Measurements from ENCODE around the gene ABCA3.
A peak's percentile ranks its signal among the peaks of the same experiment; 100 is the strongest.

Gene ABCA3

DNA sequence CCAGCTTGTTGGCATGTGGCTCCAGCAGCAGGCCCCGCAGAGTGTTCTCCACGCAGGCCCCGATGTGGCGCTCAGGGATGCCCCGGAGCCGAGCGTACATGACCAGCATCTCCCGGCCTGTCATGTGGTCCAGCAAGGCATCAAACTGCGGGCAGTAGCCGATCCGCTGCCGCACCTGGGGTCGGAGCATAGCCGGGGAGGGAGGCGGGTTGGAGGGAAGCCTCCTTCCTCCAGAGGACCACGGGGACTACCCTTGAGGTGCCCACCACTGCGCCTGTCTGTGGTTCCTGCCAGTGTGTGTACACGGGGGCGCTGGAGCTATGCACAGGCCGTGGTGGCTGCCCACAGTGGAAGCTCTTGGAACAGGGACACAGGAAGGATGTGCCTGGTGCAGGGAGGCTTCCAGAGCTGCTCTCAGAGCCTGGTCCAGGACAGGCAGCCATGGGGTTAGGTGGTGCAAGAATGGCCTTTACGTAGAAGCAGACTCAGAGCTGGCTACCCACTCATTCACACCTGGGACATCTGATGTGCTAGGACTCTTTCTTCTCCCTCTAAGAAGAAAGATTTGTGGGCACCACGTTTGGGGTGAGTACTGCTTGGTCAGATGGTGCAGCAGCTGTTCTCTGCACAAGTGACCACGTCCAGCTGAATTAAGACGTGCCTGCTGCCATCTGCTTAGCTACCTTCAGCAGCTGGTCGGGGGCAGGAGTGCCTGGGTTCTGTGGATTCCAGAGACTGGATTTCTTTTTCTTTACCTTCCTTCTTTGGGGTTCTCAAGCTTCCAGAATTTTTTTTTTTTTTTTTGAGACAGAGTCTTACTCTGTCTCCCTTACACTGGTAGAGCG lies 61.4 kb downstream of the ABCA3 start:
- H3K27ac ChIP-seq, result no peak overlapping the region
- TF ChIP-seq ZFX (IDR thresholded peaks at IDR 0.05; ENCODE audit: borderline replicate concordance), result no peak
- TF ChIP-seq, protein P1, sequence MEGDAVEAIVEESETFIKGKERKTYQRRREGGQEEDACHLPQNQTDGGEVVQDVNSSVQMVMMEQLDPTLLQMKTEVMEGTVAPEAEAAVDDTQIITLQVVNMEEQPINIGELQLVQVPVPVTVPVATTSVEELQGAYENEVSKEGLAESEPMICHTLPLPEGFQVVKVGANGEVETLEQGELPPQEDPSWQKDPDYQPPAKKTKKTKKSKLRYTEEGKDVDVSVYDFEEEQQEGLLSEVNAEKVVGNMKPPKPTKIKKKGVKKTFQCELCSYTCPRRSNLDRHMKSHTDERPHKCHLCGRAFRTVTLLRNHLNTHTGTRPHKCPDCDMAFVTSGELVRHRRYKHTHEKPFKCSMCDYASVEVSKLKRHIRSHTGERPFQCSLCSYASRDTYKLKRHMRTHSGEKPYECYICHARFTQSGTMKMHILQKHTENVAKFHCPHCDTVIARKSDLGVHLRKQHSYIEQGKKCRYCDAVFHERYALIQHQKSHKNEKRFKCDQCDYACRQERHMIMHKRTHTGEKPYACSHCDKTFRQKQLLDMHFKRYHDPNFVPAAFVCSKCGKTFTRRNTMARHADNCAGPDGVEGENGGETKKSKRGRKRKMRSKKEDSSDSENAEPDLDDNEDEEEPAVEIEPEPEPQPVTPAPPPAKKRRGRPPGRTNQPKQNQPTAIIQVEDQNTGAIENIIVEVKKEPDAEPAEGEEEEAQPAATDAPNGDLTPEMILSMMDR (IDR thresholded peaks at IDR 0.05), result no peak

- no peak for TF ChIP-seq ZFX (IDR thresholded peaks at IDR 0.05; ENCODE audit: borderline replicate concordance)
- TF ChIP-seq, protein P1 (IDR thresholded peaks at IDR 0.05), result 0 out of 2 replicates have a peak, but pooled peaks have one; percentile 5
- no peak overlapping the region for H3K27ac ChIP-seq
These were observed 62.3 kb downstream of the ABCA3 start for GRCh38 chr16:2278272-2278608.

DNA sequence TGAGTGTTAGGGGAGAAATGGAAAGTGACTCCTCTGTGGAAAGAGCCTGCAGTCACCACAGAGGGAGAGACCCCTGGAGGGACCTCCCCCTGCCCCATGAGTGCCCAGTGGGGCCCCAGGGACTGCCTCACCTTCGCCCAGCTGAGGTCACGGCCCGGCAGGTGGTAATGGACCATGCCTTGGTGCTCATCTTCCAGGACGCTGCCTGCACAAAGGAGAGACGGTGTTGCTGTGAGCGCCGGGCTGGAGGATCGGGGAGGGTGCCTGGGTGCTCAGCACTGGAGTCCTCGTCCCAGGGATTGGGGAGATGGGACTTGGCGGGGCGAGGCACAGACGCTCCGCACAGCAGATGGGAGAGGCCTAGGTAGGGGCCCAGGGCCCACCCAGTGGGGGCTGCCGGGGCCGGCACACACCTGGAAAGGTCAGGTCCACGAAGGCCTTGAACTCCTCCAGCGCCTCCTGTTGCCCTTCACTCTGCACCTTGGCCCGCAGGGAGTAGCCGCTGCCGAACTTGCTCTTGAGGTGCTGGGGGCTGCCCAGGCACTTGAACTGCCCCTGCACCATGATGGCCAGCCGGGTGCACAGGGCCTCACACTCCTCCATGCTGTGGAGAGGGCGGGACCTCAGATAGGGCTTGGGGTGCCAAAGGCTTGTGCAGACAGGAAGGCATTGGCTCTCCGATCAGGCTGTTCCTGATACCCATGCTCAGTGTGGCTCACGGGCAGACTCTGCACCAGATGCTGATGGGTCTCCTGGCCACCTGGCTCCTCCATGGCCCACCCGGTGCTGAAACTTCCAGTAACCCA lies 62.9 kb downstream of the ABCA3 start:
- TF ChIP-seq ZFX (IDR thresholded peaks at IDR 0.05; ENCODE audit: borderline replicate concordance), result no peak
- TF ChIP-seq, protein P1 (IDR thresholded peaks at IDR 0.05), result no peak
- H3K27ac ChIP-seq, result no peak overlapping the region

DNA sequence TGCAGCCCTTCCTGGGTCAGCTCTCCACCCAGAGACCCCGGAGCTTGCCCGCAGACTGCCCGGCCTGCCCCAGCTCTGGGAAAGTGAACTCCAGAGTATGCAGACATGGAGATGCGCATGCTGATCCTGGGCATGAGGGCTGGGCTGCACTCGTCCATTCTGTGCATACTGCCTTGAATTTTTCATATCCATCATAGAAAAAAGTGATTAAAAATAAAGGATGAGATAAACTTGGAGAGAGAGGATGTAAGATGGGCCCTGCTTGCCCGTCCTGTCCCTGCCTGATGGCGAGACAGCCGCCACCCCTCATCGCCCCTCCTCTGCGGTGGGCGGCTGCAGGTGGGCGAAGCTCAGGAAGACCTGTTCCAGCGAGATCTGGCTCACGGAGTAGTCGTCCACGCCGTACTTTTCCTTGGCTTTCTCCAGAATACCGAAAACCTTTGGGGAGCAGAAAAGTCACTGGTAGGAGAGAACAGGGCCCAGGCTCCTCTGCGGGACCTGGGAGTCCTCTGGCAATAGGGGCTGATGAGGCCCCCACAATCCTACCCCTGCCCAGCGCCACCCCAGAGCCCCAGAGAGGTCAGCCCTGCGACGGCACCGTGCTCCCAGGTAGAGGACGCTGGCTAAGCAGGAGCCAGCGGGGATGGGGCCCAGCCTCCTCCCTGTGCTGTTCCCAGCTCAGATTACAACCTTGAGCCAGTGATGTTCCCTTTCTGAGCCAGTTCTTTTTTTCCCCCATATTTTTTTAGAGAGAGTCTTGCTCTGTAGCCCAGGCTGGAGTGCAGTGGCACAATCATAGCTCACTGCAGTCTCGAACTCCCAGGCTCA lies 63.9 kb downstream of the ABCA3 start:
- TF ChIP-seq, protein P1 (IDR thresholded peaks at IDR 0.05), result no peak
- no peak for TF ChIP-seq ZFX (IDR thresholded peaks at IDR 0.05; ENCODE audit: borderline replicate concordance)
- no peak overlapping the region for H3K27ac ChIP-seq

DNA sequence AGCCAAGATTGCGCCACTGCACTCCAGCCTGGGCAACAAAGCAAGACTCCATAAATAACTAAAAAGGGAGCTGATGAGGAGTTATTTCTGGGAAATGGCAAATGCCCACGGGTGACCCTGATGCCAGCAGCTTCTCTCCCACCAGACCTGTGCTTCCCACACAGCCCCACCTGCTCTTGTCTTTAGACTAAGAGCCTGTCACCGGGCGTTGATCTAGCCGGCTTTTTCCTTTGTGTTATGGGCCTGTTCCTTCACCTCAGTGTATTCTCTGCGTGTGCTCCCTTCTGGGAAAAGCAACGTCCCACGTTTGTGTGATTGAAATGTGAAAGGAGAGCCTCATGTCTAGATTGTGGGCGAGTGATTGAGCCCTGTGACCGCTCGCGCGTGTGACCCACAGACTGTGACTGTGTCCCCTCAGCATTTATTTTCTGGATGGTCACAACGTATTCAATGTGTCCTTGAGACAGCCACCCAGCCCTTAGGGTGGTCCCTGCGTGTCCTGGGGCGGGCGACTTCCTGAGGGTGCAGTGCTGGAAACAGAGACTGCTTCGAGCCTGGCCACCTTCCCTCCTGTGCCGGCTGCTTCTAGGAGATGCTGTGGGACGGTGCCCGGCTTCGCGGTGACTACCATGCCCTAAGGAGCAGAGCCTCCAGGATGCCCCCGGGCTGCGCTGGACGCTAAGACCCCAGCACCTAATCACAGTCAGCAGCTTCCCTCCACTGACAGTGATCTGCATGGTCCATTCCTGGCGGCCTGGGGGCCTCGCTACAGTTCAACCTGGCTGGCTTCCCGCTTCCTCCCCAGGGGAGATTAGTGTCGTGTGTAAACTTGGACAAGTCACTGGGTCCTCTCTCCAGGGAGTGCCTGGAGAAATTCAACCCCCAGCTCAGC lies 64.8 kb downstream of the ABCA3 start:
- no peak overlapping the region for H3K27ac ChIP-seq
- TF ChIP-seq, protein P1 (IDR thresholded peaks at IDR 0.05), result no peak
- TF ChIP-seq ZFX (IDR thresholded peaks at IDR 0.05; ENCODE audit: borderline replicate concordance), result no peak

DNA sequence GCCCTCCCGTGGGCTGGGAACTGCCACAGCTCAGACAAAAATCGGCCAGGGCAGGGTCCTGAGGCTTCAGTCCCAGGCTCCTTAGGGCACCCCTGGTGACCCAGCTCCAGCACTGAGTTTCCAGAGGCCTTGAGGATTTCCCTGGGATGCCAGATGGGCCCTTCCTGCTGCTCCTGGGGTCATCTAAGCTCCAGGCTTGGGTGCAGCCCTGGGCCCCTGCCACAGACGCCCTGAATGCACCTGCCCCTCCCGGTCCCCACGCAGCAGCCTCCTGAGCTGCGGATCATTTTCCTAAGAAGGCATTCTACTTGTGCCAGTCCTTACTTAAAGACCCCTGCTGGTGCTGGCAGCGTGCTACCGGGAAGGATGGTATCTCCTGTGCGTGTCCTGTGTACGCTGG lies 66.6 kb downstream of the ABCA3 start:
- TF ChIP-seq ZFX (IDR thresholded peaks at IDR 0.05; ENCODE audit: borderline replicate concordance), result no peak
- TF ChIP-seq, protein P1 (IDR thresholded peaks at IDR 0.05), result no peak
- H3K27ac ChIP-seq, result 0 out of 2 replicates have a peak overlapping the region, but pooled peaks have one; percentile 23
